ENCODE data around the gene MLF1.

The MLF1 gene

DNA sequence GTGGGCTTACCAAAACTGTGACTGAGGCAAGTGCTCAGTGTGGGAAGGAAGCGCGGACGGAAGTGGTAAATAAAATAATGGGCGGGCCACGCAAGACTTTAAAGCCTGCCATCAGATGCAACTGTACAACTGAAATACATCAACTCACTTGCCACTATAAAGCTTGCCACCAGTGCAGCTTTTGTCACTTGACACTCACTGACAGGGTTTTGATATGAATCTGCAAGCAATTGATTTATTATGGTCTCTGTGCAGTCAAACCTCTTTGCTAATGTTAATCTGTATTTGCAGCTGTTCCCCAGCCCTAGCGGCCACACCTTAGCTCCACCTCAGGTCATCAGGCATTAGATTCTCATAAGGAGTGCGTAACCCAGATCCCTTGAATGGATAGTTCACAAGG is 71.0 kb downstream of the MLF1 start:
- Histone ChIP-seq H3K4me3 (ENCODE audit: insufficient read depth, low read depth, low read length, poor library complexity, severe bottlenecking) (no peak overlapping the region), H3K36me3 (ENCODE audit: control insufficient read depth, insufficient read depth, low read length) (no peaks in the 10 kb centered on the region), H3K27ac (ENCODE audit: insufficient read depth, low read length, poor library complexity, severe bottlenecking) (no peak overlapping the region), H3K4me1 (ENCODE audit: control insufficient read depth, insufficient read depth, low read length, poor library complexity, severe bottlenecking) (peaks cover 9% of the 10 kb centered on the region), H3K27me3 (replicated peaks; ENCODE audit: control insufficient read depth, insufficient read depth, low read length, poor library complexity, severe bottlenecking) (no peaks in the 10 kb centered on the region), H3K9me3 (ENCODE audit: control insufficient read depth, low read length) (no peaks in the 10 kb centered on the region)
- no peak for DNase-seq

DNA sequence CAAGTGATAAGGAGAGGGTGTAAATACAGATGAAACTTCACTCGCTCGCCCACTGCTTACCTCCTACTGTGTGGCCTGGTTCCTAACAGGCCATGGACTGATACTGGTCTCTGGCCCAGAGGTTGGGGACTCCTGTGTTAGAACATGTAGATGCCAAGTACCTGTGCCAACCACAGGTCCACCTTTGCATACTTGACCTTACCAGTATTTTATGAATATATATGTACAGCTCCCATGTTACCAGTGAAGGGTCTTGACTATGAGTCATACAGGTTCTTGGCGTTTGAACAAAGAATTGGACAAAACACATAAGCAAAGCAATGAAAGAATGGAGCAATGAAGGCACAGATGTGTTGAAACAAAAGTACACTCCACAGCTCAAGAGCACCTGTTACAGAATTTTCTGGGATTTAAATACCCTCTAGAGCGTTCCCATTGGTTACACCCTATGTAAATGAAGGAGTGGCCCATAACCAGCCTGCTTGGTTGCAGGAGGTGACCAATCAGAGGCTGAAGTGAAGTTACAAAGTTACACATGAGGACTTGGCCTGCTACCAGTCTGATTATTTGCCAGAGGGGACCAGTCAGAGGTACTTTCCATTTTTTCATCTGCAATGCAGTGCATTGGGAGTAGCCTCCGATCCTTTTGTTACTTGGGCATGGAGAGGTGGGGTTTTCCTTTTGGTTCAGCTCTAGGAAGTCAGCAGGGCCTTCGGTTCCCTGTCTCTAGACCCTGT is 71.6 kb downstream of the MLF1 start:
- H3K4me3 ChIP-seq (ENCODE audit: insufficient read depth, low read depth, low read length, poor library complexity, severe bottlenecking) = no peak overlapping the region
- H3K4me1 ChIP-seq (ENCODE audit: control insufficient read depth, insufficient read depth, low read length, poor library complexity, severe bottlenecking) = peaks cover 9% of the 10 kb centered on the region
- no peak overlapping the region for H3K27ac ChIP-seq (ENCODE audit: insufficient read depth, low read length, poor library complexity, severe bottlenecking)
- peaks cover 4% of the 10 kb centered on the region for H3K36me3 ChIP-seq (ENCODE audit: control insufficient read depth, insufficient read depth, low read length)
- no peak for DNase-seq
- H3K9me3 ChIP-seq (ENCODE audit: control insufficient read depth, low read length) = no peaks in the 10 kb centered on the region
- H3K27me3 ChIP-seq (replicated peaks; ENCODE audit: control insufficient read depth, insufficient read depth, low read length, poor library complexity, severe bottlenecking) = no peaks in the 10 kb centered on the region

DNA sequence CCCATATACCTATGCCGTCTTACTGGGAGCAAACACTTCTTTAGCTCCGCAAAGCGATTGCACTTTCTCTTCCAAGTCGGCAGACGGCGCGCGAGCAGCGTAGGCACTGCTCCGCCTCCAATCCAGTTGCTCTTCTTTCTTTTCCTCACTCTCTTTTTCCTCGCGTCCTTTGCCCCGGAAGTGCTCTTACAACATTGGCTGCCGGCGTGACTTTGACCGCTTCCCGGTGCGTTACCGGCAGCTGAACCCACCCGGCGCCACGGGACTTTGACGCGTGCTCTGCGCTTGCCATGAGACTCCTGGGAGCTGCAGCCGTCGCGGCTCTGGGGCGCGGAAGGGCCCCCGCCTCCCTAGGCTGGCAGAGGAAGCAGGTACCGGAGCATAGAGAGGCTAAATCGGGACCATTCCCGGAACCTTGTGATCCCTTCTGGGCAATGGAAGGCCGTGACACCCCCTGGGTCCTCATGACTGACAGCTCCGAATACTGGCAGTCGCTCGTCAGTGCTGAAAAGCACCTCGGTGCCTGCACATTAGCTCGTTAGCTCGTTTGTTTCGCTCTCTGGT is 73.4 kb downstream of the MLF1 start, which contains the start of gene GFM1:
GFM1 (plus strand) TSS at position 183 of the 564 bp plus-strand sequence; CDS start at position 291, 108 bp downstream.
- Histone ChIP-seq H3K36me3 (ENCODE audit: control insufficient read depth, insufficient read depth, low read length) (peaks cover 16% of the 10 kb centered on the region), H3K4me3 (ENCODE audit: insufficient read depth, low read depth, low read length, poor library complexity, severe bottlenecking) (peak within 1 kb of the TSS; percentile 93), H3K27me3 (replicated peaks; ENCODE audit: control insufficient read depth, insufficient read depth, low read length, poor library complexity, severe bottlenecking) (no peaks in the 10 kb centered on the region), H3K27ac (ENCODE audit: insufficient read depth, low read length, poor library complexity, severe bottlenecking) (peak within 1 kb of the TSS; percentile 75), H3K9me3 (ENCODE audit: control insufficient read depth, low read length) (no peaks in the 10 kb centered on the region), H3K4me1 (ENCODE audit: control insufficient read depth, insufficient read depth, low read length, poor library complexity, severe bottlenecking) (peaks cover 9% of the 10 kb centered on the region)
- DNase-seq = peak; percentile 78 to 88 (median 85)

DNA sequence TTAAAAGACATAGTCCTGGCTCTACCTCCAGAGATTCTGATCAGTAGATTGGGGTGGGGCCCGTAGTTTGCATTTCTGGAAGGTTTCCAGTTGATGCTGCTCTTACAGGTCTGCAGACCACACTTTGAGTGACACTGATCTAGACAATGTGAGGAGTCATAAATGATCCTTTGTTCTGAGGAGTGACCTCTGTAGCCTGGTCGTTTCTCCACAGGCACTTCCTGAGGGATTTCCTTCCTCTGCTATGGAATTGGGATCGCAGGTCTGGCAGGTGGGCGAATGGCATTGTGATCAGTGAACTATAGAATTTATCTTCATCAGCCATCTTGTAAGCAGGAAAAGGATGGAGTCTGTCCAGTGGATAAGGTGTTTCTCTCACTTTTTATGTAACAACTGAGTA is 78.8 kb downstream of the MLF1 start:
- peaks cover 7% of the 10 kb centered on the region for H3K4me1 ChIP-seq (ENCODE audit: control insufficient read depth, insufficient read depth, low read length, poor library complexity, severe bottlenecking)
- H3K9me3 ChIP-seq (ENCODE audit: control insufficient read depth, low read length) = no peaks in the 10 kb centered on the region
- no peak for DNase-seq
- H3K27me3 ChIP-seq (replicated peaks; ENCODE audit: control insufficient read depth, insufficient read depth, low read length, poor library complexity, severe bottlenecking) = no peaks in the 10 kb centered on the region
- peaks cover 50% of the 10 kb centered on the region for H3K36me3 ChIP-seq (ENCODE audit: control insufficient read depth, insufficient read depth, low read length)
- H3K4me3 ChIP-seq (ENCODE audit: insufficient read depth, low read depth, low read length, poor library complexity, severe bottlenecking) = no peak overlapping the region
- H3K27ac ChIP-seq (ENCODE audit: insufficient read depth, low read length, poor library complexity, severe bottlenecking) = no peak overlapping the region

DNA sequence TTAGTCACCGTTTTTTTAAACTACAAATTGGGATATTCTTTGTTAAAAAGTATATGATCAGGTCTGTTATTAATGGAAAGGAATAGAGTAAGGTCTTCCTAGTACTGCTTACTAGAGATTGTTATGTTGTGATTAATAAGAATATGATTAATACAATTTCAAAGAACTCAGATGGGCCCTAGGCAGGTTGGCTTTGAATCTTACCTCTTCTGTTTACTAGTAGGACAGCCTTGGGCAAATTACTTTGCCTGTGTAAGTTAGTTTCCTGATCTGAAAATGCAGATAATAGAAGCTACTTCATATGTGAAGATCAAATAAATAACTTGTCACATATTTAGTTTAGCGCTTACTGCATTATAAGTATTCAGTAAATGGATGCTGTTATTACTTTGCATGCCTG is 80.2 kb downstream of the MLF1 start:
- peaks cover 60% of the 10 kb centered on the region for H3K36me3 ChIP-seq (ENCODE audit: control insufficient read depth, insufficient read depth, low read length)

DNA sequence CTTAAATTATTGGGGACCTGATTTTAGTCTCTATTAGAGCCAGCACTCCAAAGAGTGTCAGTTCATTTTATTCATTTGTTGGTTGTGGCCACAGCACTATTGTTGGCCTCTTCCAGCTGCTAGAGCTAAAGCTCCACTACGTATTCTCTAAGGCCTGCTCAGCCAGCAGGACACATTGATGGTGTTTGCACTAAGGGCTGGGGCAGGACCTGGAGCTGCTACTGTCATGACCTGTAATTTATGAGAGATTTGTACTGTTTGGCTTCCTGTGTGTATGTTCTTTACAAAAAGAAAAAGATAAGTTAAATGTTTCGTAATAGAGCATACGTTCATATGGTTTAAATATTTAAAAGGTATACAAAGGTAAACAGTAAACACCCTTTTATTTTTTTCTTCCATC is 81.5 kb downstream of the MLF1 start:
- H3K36me3 ChIP-seq (ENCODE audit: control insufficient read depth, insufficient read depth, low read length) = peaks cover 63% of the 10 kb centered on the region
- H3K27me3 ChIP-seq (replicated peaks; ENCODE audit: control insufficient read depth, insufficient read depth, low read length, poor library complexity, severe bottlenecking) = no peaks in the 10 kb centered on the region
- H3K4me3 ChIP-seq (ENCODE audit: insufficient read depth, low read depth, low read length, poor library complexity, severe bottlenecking) = no peak overlapping the region
- no peak for DNase-seq
- no peaks in the 10 kb centered on the region for H3K4me1 ChIP-seq (ENCODE audit: control insufficient read depth, insufficient read depth, low read length, poor library complexity, severe bottlenecking)
- no peak overlapping the region for H3K27ac ChIP-seq (ENCODE audit: insufficient read depth, low read length, poor library complexity, severe bottlenecking)
- no peaks in the 10 kb centered on the region for H3K9me3 ChIP-seq (ENCODE audit: control insufficient read depth, low read length)

More for the DNA sequence above, 80.2 kb downstream of the MLF1 start:
- H3K4me3 ChIP-seq (ENCODE audit: insufficient read depth, low read depth, low read length, poor library complexity, severe bottlenecking) = no peak overlapping the region
- H3K4me1 ChIP-seq (ENCODE audit: control insufficient read depth, insufficient read depth, low read length, poor library complexity, severe bottlenecking) = no peaks in the 10 kb centered on the region
- no peaks in the 10 kb centered on the region for H3K9me3 ChIP-seq (ENCODE audit: control insufficient read depth, low read length)
- H3K27ac ChIP-seq (ENCODE audit: insufficient read depth, low read length, poor library complexity, severe bottlenecking) = no peak overlapping the region
- no peaks in the 10 kb centered on the region for H3K27me3 ChIP-seq (replicated peaks; ENCODE audit: control insufficient read depth, insufficient read depth, low read length, poor library complexity, severe bottlenecking)
- DNase-seq = no peak
